Lower leg skin (tissue), 3 donors: ENCODE results near the gene CACNA1S.

Experiments used
- CTCF ChIP-seq, 3 donors: fragments of 450-650 bp; IDR thresholded peaks; one replicate each; pipeline ENCODE4 v1.5.1; 2016; ENCODE audit warnings: antibody characterized with exemption in 3 of 3, mild to moderate bottlenecking in 3 of 3, moderate library complexity in 2 of 3
- POLR2A ChIP-seq, 2 donors: fragments of 450-650 bp; IDR thresholded peaks; one replicate each; pipeline ENCODE4 v1.6.1; 2016 to 2017; ENCODE audit warnings: antibody characterized with exemption in 2 of 2, mild to moderate bottlenecking in 1 of 2, moderate library complexity in 1 of 2

GRCh38 chr1:201022493-201022819 is 89.8 kb downstream of the CACNA1S start:
- no peak for TF ChIP-seq CTCF (IDR thresholded peaks at IDR 0.05)
- no peak for TF ChIP-seq POLR2A (IDR thresholded peaks at IDR 0.05)
